ENCODE measurements around the gene ZNF451.

The ZNF451 gene

GRCh38 chr6:57147955-57148858, 58.2 kb downstream of the ZNF451 start:
- no peak for DNase-seq (ENCODE audit: low read depth in 2 of 2)

DNA sequence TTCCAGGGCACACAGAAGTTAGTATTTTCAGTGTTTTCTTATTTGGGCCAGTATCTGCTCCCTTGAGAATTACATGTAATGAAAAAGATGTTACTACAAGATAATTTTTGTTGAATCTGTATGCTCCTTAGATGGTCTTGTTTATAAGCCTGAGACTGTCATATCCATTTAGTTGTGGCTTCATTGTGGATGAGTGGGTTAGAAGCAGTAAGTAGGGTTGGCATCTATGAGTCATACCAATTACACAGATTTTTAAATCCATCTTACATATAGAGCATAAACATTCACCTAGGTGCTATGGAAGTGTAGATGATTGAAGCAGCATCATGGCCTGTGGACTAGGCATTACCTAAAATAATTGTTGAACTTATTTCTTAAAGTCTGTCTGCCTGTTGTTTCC, 68.7 kb downstream of the ZNF451 start:
- DNase-seq (ENCODE audit: low read depth in 2 of 2) = no peak

DNA sequence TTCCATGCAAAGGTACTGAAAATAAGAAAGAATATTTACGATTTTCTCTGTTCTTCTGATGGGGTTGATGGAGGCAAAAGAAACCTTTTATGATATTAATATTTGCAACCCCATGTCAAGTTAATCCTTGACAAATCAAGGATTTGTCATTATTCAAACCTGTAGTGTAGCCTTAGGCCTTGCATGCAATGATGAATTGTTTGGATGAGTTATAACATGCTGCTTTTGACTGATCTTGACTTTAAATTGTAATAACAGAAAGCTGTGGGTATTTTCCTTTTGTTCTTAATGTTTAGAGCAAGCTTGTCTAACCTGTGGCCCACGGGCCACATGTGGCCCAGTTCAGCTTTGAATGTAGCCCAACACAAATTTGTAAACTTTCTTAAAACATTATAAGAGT, 69.1 kb downstream of the ZNF451 start:
- DNase-seq (ENCODE audit: low read depth in 2 of 2) = no peak

- DNase-seq (ENCODE audit: low read depth in 2 of 2) = no peak
Observed at GRCh38 chr6:57162028-57162427, 72.0 kb downstream of the ZNF451 start.

DNA sequence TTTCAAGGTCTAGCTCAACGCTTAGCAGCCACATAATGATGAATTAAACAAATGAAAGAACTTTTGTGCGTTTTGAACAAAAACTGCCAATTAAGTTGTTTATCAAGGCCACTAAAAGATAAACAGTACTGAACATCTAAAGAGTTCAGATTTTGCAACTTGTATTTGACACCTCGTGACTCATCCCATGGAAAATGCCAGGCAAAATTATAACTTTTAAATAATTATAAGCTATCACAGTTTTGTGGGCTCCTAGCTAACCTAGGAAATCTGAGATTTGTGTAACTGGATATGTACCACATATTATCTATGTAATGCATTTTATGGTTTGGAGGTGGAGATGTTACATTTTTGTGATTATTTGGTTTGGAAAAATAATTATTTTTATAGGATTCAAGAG, 72.5 kb downstream of the ZNF451 start:
- DNase-seq (ENCODE audit: low read depth in 2 of 2) = no peak

GRCh38 chr6:57163956-57164355, 74.0 kb downstream of the ZNF451 start:
- no peak for DNase-seq (ENCODE audit: low read depth in 2 of 2)

GRCh38 chr6:57165080-57165479, 75.1 kb downstream of the ZNF451 start:
- DNase-seq (ENCODE audit: low read depth in 2 of 2) = no peak

DNA sequence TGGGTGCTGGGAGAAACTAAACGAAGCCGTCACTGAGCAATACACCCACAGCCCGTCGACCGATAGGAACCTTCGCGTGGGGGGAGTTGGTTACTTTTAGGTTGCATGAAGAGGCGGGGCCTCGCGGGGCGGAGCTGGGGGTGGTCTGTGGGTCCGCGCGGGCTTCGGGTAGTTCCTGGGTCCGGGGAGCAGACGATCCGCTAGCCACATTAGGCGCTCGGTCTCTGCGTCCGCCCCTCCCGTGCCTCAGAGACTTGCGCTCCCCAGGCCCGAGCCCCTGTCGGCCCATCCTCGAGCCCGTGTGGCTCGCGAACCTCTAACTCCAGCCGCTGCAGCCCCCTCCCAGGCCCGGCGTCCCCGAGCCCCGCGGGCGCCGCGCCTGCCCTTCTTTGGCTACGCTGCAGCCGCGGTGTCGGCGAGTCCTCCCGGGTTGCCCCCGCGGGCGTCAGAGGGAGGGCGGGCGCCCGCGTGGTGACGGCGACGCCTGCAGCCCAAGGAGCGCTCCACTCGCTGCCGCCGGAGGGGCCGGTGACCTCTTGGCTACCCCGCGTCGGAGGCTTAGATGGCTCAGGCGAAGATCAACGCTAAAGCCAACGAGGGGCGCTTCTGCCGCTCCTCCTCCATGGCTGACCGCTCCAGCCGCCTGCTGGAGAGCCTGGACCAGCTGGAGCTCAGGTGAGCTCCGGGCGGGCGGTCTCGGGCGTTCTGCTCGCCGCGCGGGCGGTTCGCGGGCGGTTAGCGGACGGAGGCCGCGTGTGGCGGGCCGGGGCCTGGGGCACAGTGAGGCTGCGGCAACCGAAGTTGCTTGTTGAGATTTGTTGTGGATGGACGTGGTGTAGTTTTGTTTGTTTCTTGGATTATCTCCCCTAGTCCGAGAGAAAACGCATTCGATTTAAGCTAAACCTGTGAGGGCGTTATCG, 82.4 kb downstream of the ZNF451 start, which contains the start of gene BAG2:
Gene BAG2, plus strand, starts transcription at position 191 of the 920 bp plus-strand sequence. Its CDS starts 372 bp downstream, at position 563.
- DNase-seq (ENCODE audit: low read depth in 2 of 2) = peak; percentile 77 to 84

GRCh38 chr6:57173056-57173885, 83.3 kb downstream of the ZNF451 start:
- DNase-seq (ENCODE audit: low read depth in 2 of 2) = no peak

DNA sequence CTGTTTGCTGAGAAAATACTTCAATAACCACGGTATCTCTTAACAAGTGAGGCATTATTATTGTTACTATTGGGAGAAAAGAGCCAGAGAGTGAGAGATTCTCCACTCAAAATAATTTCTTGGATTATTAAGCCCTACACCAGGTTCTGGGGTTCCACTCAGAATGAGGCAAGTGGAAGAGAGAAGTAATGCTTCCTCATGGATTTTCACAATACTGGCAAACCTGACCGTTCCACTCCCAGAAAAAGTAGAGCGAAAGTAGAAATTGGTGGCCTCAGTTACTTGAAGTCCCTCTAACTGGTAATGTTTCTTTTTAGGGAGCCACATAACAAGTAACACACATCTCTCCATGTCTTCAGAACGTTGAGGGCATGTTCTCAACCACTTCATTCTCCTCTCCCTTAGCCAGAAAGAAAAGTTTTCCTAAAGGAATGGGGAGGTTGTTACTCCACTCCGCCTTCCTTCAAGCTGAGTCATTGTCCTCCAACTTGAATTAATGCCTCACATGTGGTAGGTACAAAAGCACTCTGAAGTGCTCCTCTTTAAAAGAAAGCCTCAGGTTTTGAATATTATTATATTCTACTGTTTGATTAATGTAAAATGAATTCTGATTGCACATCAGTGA, 84.0 kb downstream of the ZNF451 start:
- DNase-seq (ENCODE audit: low read depth in 2 of 2) = no peak

GRCh38 chr6:57174511-57174907, 84.5 kb downstream of the ZNF451 start:
- no peak for DNase-seq (ENCODE audit: low read depth in 2 of 2)

- no peak for DNase-seq (ENCODE audit: low read depth in 2 of 2)
Observed at GRCh38 chr6:57177545-57178265, 87.7 kb downstream of the ZNF451 start.

GRCh38 chr6:57180596-57180995, 90.6 kb downstream of the ZNF451 start:
- no peak for DNase-seq (ENCODE audit: low read depth in 2 of 2)

- no peak for DNase-seq (ENCODE audit: low read depth in 2 of 2)
Observed at GRCh38 chr6:57182017-57182432, 92.0 kb downstream of the ZNF451 start.

DNA sequence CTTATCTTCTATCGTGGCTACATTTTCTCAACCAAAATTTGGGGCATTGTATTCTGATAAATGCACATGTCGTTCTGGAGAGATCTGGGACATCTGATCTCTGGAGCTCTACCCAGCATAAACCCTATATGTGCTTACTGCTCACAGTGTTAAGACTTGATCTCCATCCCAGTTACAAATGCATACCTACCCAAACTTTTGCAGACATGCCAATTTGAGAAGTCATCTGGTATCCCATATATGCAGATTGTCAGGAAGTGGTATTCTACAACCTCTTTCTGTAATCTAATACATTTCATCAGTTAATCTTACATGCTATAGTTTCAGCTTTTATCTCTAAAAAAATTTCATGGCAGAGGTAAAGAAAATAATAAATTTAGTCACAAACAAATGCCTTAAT, 93.3 kb downstream of the ZNF451 start:
- DNase-seq (ENCODE audit: low read depth in 2 of 2) = no peak

GRCh38 chr6:57190140-57190539, 100.2 kb downstream of the ZNF451 start:
- DNase-seq (ENCODE audit: low read depth in 2 of 2) = no peak

GRCh38 chr6:57193177-57193576, 103.2 kb downstream of the ZNF451 start:
- DNase-seq (ENCODE audit: low read depth in 2 of 2) = no peak

GRCh38 chr6:57195457-57195856, 105.5 kb downstream of the ZNF451 start:
- no peak for DNase-seq (ENCODE audit: low read depth in 2 of 2)

DNA sequence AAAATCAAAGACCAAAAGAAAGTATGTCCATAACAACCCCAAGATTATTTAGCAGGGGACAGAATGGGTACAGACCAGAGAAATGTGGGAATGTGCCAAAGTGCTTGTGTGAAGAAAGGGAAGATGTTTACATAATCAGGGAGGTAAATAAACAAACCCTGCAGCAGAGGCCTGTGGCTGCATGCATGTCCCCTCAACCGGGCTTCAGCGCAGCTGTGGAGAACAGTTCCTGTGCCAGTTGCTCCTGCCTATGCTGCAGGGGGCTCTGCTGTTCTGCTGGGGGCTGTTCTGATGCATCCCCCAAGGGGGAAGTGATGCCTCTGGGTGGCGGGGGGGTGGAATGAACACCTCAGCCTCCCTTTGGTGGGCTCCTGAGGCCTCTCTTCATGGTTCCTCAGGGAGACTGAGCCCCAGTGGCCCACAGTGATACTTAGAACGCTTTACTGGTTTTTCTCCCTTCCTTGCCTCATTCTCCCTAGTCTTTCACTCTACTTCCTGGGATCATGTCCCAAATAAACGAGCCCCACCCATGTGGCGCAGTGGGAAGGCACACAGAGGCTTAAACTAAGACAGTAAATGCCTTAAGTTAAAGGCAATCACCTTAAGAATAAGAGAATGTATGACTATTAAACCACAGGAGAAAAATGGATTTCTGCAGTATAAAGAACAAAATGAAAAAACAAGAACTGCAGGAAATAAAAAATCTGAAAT, 109.1 kb downstream of the ZNF451 start:
- DNase-seq (ENCODE audit: low read depth in 2 of 2) = no peak

GRCh38 chr6:57201718-57202117, 111.7 kb downstream of the ZNF451 start:
- no peak for DNase-seq (ENCODE audit: low read depth in 2 of 2)
